Head of caudate nucleus (tissue), 42 donors: ENCODE data around the gene CHAF1A.
A peak's percentile ranks its signal among the peaks of the same experiment; 100 is the strongest.

ENCODE experiments used
- DNase-seq, 42 donors: peaks; one replicate each; pipeline versions ENCODE4 v3.0.0 to v3.0.0-alpha.2; 2020 to 2021; ENCODE audit warnings: mixed read lengths in 7 of 42
- intact Hi-C: fragments of 100-400 bp; cut with DNase I; formaldehyde crosslinking; loops from one replicate; pipeline ENCODE4 v1.15.0; 2022

CHAF1A gene

DNA sequence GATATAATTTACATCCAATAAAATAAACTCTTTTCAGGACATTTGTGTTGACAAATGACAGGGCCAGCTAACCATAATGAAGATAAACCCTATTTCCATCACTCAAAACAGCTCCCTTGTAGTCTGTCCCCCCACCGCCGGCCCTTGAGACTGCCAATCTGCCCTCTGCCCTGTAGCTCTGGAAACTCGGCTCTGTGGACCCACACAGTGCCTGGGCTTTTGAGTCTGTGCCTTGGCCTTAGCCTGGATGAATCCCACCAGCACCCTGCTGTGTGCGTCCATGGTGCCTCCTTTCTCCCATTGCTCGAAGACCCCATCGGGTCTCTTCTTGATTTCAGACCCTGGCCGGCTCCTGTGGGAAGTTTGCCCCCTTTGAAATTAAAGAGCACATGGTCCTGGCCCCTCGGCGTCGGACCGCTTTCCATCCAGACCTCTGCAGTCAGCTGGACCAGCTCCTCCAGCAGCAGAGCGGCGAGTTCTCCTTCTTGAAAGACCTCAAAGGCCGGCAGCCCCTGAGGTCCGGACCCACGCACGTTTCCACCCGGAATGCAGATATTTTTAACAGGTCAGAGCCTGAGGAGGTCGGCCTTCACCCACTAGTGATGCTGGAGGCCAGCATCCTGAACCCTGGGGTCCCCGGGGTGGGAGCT is 26.0 kb downstream of the CHAF1A start:
- intact Hi-C loops, result no loop called here
- no peak for DNase-seq

DNA sequence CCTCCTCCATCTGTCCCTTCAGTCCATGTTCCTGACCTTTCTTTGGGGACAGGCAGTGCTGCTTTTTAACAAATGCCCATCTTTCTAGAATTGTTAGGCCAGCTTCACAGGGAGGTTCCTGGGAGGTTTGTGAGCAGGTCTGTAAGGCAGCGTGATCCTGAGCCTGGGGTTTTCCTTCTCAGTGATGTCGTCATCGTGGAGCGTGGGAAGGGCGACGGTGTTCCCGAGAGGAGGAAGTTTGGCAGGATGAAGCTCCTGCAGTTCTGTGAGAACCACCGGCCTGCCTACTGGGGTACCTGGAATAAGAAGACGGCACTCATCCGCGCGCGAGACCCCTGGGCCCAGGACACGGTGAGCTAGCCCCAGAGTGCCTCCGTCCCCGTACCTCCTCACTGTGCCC is 26.8 kb downstream of the CHAF1A start:
- intact Hi-C loops, result no loop called here
- no peak for DNase-seq

DNA sequence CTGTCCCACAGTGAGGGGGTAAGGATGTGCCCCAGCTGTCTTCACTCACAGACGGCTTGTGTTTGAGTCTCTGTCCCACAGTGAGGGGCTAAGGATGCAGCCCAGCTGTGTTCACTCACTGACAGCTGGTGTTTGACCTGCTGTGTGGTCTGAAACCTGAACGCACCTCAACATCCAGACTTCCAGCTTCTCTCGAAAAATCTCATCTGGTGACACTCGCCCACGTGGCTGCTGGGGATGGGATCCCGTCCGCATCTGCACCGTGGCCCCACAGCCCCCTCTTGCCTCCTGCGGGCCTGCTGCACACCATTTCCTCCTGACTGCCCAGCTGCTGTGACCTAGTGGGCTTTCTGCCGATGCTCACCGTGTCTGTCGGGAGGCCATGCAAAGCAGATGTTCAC is 27.3 kb downstream of the CHAF1A start:
- no peak for DNase-seq
- intact Hi-C loops, result no loop called here

DNA sequence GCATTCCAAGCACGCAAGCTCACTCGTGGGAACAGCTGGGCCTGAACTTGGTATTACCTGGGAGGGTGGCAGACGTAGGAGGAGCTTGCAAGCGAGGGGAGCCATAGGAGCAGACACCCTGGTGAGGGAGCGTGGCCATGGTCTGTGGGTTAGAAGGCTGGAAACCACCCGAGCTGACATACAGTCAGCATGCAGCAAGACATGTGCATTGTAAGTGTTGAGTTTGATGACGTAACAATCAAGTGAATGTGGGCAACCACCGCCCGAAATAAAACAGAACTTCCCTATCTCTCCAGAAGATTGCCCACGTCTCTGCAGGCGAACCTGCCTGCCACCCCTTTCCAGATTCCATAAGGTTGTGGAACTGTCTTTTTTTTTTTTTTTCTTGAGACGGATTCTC is 28.3 kb downstream of the CHAF1A start:
- intact Hi-C loops, result no loop called here
- peak in 33 of 42 donors; percentile 14 to 73 (median 44) for DNase-seq

DNA sequence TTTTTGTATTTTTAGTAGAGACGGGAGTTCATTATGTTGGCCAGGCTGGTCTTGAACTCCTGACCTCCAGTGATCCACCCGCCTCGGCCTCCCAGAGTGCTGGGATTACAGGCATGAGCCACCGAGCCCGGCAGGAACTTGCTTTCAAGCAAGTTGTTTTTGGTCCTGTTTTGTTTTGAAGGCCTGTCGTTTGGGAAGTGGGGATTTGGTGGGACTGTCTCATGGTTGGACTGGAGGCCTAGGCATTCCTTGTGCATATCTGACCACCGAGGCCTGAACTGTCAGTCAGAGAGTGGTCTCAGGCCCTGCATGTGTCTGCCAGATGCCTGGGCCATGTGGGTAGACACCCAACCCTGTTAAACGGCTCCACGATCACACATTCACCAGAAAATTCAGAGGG is 28.9 kb downstream of the CHAF1A start:
- intact Hi-C loops, result no loop called here
- DNase-seq, result no peak

DNA sequence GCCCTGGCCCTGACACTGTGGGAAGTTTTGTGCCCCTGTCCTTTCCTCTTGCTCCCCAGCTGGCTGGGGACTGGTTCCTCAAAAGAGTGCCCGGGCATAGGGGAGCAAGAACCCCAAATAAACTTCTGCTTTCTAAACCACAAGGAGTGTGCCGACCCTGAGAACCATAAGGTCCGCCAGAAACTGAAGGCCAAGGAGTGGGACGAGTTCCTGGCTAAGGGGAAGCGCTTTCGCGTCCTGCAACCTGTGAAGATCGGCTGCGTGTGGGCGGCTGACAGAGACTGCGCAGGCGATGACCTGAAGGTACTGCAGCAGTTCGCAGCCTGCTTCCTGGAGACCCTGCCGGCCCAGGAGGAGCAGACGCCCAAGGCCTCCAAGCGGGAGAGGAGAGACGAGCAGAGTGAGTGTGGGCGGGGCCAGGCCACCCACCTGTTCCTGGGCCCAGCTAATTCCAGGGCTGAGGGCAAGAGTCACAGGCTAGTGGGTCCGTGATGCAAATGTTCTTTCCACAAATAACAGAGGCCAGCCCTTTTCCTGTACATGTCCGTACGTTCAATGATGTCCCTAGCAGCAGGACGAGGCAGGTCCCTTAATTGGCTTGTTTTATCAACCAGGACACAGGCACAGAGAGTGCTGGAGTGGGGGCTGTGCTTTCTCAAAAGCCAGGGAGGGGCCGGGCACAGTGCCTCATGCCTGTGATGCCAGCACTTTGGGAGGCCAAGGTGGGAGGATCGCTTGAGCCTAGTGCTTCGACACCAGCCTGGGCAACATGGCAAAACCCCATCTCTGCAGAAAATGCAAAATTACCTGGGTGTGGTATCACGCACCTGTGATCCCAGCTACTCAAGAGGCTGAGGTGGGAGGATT is 29.6 kb downstream of the CHAF1A start:
- peak in 14 of 42 donors; percentile 10 to 50 (median 34) for DNase-seq

DNA sequence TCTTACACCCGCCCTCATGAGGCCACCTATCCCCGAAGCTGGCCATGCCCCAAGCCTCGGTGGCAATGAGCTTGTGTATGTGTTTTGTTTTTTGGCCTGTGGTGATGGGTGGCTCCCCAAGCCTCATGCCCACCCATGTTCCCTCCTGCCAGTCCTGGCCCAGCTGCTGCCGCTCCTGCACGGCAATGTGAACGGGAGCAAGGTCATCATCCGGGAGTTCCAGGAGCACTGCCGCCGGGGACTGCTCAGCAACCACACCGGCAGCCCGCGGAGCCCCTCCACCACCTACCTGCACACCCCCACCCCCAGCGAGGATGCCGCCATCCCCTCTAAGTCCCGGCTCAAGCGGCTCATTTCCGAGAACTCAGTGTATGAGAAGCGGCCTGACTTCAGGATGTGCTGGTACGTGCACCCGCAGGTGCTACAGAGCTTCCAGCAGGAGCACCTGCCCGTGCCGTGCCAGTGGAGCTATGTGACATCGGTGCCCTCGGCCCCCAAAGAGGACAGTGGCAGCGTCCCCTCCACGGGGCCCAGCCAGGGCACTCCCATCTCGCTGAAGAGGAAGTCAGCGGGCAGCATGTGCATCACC is 30.6 kb downstream of the CHAF1A start:
- no peak for DNase-seq
- intact Hi-C loops, result no loop called here

More for the DNA sequence above, 29.6 kb downstream of the CHAF1A start:
- intact Hi-C loops, result no loop called here

DNA sequence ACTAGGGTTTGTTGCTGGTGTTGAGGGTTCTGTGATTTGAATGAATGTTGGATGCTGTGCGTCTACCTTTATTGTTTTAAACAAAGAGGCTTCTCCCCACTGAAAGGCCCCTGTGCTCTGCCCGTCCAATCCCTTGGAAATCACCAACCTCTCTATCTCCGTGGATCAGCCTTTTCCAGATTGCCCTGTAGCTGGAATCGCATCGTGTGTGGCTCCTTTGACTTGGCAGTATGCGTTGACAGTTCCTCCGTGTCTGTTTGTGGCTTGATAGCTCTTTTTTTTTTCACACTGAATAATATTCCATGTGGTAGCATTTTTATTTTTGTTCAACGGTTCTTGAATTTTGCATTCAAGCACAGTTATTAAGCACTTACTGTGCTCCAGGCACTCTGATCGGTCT is 32.0 kb downstream of the CHAF1A start:
- no peak for DNase-seq

DNA sequence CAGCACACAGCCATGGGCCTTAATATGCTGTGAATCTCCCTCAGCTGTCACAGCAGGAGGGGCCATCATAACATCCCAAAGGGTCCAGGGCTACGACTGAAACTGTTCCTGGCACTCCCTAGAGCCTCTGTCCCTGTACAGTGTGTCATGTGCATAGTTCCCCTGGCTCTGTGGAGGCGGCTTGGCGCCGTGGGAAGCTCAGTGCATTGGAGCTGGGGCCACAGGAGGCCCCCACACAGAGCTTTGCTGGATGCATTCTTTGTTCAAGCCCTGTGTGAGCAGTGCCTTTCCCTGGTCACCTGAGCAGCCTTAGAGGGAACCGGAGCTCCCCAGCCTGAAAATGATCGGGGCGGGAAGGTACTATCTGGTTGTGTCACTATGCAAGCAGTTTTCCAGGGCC is 33.8 kb downstream of the CHAF1A start:
- intact Hi-C loops, result no loop called here
- peak in 21 of 42 donors; percentile 19 to 73 (median 44) for DNase-seq

More for the DNA sequence above, 32.0 kb downstream of the CHAF1A start:
- intact Hi-C loops, result no loop called here

DNA sequence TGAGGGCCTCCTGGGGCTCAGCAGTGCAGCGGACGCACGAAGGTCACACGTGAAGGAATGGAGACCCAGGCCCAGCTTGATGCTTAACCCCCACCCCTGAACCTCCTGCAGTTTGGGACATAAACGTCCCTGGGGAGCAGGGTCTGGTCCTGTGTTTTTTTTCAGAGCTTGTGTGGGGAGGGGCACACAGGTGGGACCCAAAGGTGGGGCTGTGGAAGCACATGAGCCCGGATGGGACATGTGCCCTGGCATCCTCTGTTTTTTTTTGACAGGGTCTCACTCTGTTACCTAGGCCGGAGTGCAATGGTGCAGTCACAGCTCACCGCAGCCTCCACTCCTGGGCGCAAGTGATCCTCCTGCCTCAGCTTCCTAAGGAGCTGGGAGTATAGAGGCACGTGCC is 34.7 kb downstream of the CHAF1A start:
- DNase-seq, result no peak
- intact Hi-C loops, result no loop called here

DNA sequence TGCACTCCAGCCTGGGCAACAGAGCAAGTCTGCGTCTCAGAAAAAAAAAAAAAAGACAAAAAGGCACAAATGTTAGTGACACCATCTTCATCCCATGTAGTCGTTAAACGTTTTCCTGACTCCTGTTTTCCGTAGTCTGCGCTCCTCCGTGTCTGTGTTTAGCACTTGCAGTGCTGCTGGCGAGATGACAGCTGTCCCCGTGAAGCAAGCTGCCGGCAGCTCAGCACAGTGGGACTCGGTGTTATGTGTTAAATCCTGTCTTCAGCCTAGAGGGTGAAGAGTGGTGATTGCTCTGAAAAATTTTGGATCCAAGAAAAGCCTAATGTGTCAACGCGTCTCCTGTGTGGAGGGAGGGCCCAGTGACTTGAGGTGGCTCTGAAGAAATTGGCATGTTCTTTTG is 36.8 kb downstream of the CHAF1A start:
- intact Hi-C loops, result no loop called here
- peak in 6 of 42 donors; percentile 23 to 48 (median 36) for DNase-seq

DNA sequence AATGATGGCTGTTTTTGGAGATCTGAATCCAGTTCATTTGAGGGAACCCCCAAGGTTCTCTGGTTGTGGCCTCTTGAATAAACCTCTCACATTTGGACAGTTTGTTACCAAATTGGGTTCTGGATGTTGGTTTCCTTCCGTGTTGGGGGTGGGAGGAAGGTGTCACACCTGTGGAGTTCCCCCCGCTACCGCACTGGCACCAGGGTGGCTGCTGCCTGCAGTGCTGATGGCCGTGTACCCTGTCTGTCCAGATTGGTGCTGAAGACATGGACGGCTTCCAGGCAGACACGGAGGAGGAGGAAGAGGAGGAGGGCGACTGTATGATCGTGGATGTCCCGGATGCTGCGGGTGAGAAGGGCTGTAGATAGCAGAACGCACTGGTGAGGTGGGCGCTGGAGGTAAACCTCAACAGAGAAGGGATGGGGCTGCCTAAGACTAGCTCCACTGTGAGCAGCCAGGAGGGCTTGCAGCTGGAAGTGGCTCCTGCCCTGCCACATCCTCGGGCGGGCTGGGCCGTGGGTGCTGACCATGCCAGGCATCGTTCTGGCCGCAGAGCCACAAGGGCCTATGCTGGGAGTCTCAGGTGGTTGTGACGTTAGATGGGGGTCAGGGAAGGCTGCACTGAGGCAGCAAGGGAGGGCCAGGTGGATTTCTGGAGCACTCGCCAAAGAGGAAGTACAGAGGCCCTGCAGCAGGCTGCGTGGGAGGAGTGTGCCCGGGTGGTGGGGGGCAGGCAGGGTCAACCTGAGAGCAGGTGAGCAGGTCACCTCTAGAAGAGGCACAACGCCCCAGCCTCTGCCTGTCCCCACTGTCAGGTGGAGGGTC is 39.8 kb downstream of the CHAF1A start:
- intact Hi-C loops, result no loop called here
- DNase-seq, result no peak

DNA sequence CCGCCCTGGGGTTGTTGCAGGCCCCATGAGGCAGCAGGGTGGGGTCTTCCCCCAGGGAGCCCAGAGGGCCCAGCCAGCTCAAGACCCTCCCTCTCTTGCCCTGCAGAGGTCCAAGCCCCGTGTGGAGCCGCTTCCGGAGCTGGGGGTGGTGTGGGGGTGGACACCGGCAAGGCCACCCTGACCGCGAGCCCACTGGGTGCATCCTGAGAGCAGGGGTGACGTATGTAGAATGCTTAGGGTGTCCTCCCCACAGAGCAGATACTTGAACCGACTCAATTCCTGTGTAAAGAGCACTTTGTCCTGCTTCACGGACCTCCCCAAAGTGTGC is 40.3 kb downstream of the CHAF1A start:
- intact Hi-C loops, result no loop called here
- DNase-seq, result no peak

DNA sequence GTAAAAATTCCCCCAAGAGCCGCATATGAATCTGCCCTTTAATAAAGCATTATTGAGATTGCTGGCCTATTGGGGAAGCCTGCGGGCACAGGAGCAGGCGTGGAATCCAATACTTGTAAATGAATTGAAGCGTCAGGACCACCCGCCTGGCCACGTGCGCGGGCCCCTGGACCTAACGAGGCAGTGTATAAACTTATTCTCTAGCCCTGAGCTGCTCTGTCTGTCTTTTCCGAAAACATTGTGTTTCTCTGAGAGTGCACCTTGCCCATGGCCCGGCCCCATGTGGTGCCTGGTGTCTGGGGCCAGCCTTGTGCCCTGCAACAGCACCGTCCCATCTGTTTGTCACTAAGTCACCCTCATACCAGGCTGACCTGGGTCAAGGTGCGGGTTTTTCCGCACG is 40.7 kb downstream of the CHAF1A start:
- no peak for DNase-seq
- intact Hi-C loops, result no loop called here

DNA sequence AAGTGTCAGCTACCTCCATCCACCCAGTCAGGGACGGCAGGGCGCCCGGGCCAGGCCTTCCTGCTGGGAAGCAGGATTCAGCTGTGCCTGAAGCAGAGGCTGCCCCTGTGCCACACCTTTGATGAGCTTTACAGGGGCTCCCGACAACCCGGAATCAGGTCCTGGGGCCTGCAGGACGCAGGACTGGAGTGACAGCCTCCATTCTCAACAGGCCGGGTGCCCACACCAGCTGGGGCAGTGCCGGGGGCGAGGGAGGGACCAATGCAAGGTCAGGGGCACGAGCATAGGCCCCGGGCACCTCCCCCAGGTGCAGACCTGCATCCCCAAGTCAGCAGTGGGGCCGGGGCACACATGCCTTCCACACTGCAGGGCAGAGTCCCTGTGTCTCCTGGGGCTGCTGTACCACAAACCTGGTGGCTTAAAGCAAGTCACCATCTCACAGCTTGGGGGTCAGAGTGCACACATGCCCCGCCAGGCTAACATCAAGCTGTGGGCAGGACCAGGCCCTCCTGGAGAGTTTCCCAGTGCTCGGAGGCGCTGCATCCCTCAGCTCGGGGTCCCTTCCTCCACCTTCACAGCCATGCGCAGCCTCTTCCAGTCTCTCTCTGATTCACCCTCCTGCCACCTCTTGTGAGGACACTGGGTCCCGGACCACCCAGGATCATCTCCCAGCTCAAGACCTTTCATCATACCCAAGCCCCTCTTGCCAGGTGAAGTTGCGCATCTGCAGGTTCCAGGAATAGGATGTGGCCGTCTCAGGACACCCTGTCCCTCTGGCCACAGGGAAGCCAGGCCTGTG is 41.7 kb downstream of the CHAF1A start:
- no peak for DNase-seq

DNA sequence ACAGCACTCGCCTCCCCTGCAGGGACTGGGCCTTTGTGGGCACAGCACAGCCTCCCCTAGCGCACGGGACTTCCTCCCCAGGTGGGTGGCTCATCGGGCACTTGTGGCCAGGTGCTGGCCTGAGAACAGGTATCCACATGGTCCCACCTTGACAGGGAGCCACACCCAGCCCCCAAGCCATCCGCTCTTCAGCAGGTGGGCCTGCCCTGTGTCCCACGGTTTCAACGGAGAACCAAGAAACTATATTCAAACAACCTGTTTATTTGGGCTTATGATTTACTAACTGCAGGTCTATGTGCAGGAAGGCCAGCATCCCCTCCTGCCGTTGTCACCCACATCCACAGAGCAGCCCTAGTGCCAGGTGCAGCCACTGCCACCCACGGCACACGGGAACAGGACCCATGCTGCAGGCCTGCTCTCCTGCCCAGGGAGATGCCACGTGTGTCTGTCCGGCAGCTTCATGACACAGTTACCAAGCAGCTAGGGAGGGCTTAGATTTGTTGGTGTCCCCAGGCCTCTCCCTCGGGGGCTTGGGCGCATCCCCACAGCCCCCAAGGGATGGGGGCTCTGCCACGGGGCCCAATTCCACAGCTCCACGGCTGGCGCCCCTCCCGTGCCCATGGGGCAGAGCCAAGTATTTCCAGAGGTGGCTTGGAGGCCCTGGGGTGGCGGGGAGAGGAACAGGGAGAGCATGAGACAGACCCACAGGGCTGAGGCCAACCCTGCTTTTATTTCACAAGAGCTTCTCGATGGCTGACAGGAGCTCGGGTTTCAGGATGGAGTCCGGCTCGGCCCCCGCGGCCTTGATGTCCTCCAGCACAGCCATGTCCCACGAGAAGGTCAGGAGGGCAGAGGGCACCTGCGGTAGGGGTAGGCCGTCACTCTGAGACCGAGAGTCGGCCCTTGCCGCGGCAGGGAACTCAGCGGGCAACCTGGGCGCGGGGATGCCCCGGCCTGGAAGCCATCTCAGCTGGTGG is 42.6 kb downstream of the CHAF1A start:
- no peak for DNase-seq
- intact Hi-C loops, result no loop called here

More for the DNA sequence above, 41.7 kb downstream of the CHAF1A start:
- intact Hi-C loops, result no loop called here

DNA sequence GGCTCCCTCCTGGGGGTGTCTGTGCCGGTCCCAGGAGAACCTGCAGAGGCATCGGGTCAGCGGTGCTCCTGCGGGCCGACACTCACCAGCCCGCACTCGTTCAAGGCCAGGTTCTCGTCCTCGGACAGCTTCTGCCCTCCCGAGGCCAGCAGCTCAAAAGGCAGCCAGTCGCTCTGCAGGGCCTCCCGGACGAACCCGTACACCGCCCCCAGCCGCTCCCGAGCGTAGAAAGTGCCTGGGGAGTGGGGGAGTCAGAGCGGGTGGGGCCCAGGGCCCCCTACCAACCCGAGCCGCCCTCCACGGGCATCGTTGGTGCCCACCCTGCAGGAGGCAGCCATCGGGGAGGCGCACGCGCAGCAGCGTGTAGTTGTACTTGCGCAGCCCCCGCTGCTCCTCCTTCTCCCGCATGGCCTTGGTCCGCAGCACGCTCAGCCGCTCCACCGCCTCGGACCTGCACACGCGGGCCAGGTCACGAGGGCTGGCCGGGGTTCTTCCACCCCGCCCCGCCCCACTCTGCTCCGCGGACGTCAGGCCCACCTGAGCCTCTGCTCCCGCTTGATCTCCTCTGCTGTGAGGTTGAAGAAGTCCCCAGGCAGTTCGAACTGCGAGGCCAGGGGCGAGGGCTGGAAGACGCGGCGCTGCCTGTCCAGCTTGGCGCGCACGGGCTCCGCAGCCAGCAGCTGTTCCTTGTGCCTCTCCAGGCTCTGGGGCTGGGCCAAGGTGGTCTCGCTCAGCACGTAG is 43.7 kb downstream of the CHAF1A start:
- intact Hi-C loops, result no loop called here

More for the DNA sequence above, 43.7 kb downstream of the CHAF1A start:
- DNase-seq, result no peak
